ENCODE measurements around the gene CTSF.

- TF ChIP-seq, protein P1, sequence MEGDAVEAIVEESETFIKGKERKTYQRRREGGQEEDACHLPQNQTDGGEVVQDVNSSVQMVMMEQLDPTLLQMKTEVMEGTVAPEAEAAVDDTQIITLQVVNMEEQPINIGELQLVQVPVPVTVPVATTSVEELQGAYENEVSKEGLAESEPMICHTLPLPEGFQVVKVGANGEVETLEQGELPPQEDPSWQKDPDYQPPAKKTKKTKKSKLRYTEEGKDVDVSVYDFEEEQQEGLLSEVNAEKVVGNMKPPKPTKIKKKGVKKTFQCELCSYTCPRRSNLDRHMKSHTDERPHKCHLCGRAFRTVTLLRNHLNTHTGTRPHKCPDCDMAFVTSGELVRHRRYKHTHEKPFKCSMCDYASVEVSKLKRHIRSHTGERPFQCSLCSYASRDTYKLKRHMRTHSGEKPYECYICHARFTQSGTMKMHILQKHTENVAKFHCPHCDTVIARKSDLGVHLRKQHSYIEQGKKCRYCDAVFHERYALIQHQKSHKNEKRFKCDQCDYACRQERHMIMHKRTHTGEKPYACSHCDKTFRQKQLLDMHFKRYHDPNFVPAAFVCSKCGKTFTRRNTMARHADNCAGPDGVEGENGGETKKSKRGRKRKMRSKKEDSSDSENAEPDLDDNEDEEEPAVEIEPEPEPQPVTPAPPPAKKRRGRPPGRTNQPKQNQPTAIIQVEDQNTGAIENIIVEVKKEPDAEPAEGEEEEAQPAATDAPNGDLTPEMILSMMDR (IDR thresholded peaks at IDR 0.05): no peak
- peak; percentile 100 for TF ChIP-seq POLR2A (IDR thresholded peaks at IDR 0.05)
- TF ChIP-seq POLR2AphosphoS5 (IDR thresholded peaks at IDR 0.05): peak; percentile 99 to 100 (median 100)
Measured at GRCh38 chr11:66616379-66617154, 48.2 kb upstream of the CTSF start, which contains the start of gene RBM14.
